ENCODE measurements around the gene TGFBR2.

DNA sequence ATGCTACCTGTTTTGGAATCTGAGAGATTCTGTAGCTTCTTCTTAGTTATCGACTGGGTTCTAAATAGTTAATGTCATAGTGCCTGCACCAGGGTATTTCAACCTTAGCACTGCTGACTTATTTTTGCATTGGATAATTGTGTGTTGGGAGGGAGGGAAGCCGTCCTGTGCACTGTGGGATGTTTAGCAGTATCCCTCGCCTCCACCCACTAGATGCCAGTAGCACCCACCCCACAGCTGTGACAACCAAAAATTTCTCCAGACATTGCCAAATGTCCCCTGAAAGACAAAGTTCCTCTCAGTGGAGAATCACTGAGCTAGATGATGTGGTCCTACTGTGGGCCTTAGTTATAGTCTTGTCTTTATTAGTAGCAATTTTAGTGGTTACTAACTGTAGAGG lies 88.3 kb downstream of the TGFBR2 start:
- TF ChIP-seq, protein P1, sequence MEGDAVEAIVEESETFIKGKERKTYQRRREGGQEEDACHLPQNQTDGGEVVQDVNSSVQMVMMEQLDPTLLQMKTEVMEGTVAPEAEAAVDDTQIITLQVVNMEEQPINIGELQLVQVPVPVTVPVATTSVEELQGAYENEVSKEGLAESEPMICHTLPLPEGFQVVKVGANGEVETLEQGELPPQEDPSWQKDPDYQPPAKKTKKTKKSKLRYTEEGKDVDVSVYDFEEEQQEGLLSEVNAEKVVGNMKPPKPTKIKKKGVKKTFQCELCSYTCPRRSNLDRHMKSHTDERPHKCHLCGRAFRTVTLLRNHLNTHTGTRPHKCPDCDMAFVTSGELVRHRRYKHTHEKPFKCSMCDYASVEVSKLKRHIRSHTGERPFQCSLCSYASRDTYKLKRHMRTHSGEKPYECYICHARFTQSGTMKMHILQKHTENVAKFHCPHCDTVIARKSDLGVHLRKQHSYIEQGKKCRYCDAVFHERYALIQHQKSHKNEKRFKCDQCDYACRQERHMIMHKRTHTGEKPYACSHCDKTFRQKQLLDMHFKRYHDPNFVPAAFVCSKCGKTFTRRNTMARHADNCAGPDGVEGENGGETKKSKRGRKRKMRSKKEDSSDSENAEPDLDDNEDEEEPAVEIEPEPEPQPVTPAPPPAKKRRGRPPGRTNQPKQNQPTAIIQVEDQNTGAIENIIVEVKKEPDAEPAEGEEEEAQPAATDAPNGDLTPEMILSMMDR (optimal IDR thresholded peaks at IDR 0.05 in 1 of 3, IDR thresholded peaks at IDR 0.05 in 1 of 3, conservative IDR thresholded peaks at IDR 0.05 in 1 of 3; ENCODE audit: extremely low read depth in 1 of 3, insufficient read depth in 2 of 3, low read length in 3 of 3), result no peak
- TF ChIP-seq EZH2 (IDR thresholded peaks at IDR 0.05; ENCODE audit: low read length), result no peak

Measured in keratinocyte (primary cell).